Right renal cortex interstitium (tissue), 3 donors: Measurements from ENCODE around the gene BCL3. TPM values are rescaled to one million over a fixed set of nuclear protein-coding genes. Genes with fewer than 3 reads are reported as not detected.
"Not testable (repeated sequence)": the region's sequence is repeated elsewhere in the genome, so short reads cannot be mapped to it uniquely, and the experiment has no call there.

ENCODE experiments used
- DNase-seq, 3 donors: peaks; one replicate each; pipeline ENCODE4 v3.0.0-alpha.2; 2013; ENCODE audit warnings: low read depth in 3 of 3, low spot score in 2 of 3
- polyA plus RNA-seq, 3 donors: library from polyadenylated mRNA; unstranded; fragments of 120-200 nt; gene quantifications; one replicate each; pipeline ENCODE4 v1.2.1, GENCODE V29; 2013; ENCODE audit not compliant: insufficient read length in 3 of 3

Gene BCL3, protein sequence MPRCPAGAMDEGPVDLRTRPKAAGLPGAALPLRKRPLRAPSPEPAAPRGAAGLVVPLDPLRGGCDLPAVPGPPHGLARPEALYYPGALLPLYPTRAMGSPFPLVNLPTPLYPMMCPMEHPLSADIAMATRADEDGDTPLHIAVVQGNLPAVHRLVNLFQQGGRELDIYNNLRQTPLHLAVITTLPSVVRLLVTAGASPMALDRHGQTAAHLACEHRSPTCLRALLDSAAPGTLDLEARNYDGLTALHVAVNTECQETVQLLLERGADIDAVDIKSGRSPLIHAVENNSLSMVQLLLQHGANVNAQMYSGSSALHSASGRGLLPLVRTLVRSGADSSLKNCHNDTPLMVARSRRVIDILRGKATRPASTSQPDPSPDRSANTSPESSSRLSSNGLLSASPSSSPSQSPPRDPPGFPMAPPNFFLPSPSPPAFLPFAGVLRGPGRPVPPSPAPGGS
- 1 to 10 TPM; 4.8 to 5.8 (median 4.9) TPM for polyA plus RNA-seq

DNA sequence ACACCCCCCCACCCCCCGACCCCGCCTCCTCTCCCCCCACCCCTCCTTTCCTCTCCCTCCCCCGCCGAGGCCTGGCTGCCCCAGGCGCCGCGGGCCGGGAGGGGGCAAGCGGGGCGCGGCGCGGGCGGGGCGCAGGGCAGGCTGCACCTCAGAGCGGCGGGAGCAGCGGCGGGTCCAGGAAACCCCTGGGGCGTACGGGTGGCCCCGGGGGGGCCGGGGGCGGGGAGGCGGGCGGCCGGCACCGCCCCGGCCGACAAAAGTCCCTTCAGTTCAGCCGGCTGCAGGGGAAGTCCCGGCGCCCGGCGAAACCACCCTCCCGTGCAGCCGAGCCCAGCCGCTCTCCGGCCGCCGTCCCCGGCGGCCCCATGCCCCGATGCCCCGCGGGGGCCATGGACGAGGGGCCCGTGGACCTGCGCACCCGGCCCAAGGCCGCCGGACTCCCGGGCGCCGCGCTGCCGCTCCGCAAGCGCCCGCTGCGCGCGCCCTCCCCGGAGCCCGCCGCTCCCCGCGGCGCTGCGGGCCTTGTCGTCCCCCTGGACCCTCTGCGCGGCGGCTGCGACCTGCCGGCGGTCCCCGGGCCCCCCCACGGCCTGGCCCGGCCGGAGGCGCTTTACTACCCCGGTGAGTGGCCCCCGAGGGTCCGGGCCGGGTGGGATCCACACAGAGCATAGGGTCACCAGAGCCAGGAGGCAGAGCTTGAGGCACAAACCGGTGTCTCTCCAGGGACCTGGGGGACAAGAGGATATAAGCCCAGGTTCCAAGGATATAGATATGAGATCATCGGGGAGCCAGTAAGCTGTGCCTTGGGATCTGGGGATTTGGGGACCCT is at the start of gene BCL3:
Gene BCL3, plus strand, starts transcription at position 283 of the 829 bp plus-strand sequence. Its CDS starts 83 bp downstream, at position 366.
- no peak for DNase-seq

DNA sequence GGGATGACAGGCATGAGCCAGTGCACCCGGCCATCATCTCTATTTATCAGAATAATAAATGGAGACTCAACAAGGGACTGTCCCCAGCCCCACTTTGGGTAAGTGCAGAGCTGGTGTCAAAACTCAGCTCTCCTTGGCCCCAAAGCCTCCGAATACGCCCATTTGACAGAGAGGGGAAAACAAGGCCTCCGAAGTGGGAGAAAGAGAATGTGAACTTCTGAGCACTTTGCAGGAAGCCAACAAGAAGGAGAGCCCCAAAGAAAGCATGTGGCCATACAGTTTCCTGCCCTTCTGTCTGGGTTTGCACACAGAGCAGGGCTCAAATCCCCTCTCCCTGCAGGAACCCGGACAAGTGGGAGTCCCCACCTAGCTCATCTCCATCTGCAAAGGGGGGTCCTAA is 48.0 kb upstream of the BCL3 start:
- DNase-seq: no peak

DNA sequence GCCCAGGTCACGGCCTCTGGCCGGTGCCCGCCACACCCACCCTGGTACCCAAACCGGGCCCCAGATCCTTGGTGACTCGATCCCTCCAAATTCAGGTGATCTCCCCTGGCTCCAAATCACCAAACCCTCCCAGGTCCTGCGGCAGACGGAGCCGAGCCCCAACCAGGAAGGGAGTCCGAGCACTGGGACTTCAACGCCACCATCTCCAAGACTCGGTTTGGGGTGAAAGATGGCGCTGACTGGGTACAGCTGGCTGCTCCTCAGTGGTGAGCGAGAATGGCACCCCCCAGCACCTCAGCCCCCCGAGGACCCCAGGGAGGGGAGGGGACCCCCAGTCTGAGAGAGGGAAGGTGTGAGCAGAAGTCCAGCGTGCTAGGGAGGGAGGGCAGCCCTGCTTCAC is 47.3 kb upstream of the BCL3 start:
- DNase-seq: no peak

DNA sequence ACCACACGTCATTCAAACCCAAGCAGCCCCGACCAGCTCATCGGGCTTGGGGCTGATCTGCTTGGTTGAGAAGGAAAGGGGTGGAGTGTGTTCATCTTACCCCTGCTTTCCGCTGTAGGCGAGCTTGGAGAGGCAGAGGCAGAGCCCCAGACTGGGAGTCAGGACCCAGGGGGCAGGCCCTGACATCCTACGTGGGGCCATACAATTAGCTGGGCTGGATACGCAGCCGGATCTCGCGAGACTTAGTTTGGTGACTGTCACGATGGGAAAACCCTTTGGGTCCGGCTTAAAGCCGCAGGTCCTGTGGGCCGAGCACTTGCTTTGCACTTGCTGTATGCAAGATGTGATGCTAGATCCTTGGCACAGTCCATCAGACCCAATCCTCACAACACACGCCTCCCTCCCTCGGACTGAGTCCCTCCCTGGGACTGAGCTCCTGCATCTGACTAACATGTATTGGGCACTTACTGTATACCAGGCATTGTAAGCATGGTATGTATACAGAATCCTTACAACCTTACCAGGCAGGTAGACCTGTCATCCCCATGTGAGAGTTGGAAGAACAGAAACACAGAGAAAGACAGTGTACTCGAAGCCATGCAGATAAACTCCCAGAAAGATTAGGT is 45.8 kb upstream of the BCL3 start:
- DNase-seq: no peak

DNA sequence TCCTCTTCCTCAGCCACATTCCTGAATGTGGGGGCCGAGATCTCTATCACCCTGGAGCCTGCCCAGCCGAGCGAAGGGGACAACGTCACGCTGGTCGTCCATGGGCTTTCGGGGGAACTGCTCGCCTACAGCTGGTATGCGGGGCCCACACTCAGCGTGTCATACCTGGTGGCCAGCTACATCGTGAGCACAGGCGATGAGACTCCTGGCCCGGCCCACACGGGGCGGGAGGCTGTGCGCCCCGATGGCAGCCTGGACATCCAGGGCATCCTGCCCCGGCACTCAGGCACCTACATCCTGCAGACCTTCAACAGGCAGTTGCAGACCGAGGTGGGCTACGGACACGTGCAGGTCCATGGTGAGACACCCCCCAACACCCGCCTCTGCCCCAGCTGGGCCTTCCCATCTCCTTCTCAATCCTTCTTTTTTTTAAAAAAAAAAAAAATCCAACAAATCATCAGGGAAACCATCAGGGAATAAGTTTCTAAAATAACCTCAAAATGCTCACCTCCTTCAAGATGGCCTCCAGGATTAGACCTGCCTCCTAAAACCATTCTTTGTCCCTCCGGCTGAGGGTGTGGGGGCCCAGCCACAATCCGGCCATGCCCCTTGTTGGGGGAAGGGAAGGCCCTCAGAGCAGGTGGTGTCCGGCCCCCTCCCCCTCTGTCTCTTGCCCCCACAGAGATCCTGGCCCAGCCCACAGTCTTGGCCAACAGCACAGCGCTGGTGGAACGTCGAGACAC is 45.0 kb upstream of the BCL3 start:
- no peak for DNase-seq

DNA sequence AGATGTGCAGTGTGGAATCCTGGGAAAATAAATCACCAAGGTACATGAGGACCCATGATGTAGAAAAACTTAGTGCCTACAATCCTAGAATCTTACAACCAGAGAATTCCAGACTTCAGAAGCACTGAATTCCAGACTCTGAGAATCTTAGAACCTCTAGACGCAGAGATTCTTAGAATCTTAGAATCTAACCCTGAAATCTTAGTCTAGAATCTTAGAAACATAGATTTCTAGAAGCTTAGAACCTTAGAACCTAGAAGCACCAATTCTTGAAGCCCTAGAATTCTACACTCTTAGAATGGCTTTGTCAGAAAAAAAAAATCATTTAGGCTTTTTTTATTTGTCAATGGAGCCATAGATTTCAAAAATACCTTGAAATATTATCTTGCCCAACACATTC is 43.5 kb upstream of the BCL3 start:
- no peak for DNase-seq

DNA sequence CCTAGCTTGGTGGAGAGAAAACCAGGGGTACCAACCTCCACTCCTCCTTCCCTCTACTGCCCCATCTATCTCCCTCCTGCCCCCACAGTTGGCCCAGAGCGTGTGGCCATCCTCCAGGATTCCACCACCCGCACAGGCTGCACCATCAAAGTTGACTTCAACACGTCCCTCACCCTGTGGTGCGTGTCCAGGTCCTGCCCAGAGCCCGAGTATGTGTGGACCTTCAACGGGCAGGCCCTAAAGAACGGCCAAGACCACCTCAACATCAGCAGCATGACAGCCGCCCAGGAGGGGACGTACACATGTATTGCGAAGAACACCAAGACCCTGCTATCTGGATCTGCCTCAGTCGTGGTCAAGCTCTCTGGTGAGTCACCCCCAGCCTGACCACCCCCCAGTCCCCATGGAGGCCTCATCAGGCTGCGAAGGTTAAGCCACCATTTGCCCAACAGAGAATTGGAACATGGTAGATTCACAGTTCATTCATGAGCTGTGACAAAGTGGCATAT is 43.0 kb upstream of the BCL3 start:
- no peak for DNase-seq

DNA sequence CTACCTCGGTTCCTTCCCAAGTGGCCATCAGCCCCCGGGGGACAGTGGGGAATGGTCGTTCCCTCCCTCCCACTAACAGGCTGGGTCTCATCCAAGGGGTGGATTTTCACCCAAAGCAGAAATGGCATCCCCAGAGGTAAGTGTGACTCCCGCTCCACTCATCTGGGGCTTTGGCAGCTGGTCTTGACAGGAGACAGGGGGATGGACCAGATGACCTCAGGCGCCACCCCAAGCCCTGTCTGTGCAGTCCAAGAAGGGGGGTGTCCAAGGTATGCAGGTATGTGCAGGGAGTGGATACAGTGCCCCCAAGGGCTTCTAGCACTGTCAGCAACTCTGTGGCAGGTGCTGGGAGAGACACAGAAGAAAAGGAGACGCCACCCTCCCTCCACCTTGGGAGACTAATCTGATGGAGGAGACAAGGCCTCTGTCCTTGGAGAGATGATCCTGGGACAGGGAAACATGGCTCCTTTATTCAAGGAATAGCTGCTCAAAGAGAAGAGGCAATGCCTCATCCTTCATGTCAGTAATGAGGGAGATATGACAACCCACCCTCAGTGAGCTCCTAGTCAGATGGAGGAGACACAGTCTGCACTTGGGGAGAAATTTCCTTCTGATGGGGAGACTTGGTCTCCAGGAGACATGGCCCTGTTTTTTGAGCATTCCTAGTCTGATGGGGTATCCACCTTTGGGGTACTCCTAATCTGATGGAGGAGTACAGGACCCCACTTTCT is 41.8 kb upstream of the BCL3 start:
- no peak for DNase-seq

DNA sequence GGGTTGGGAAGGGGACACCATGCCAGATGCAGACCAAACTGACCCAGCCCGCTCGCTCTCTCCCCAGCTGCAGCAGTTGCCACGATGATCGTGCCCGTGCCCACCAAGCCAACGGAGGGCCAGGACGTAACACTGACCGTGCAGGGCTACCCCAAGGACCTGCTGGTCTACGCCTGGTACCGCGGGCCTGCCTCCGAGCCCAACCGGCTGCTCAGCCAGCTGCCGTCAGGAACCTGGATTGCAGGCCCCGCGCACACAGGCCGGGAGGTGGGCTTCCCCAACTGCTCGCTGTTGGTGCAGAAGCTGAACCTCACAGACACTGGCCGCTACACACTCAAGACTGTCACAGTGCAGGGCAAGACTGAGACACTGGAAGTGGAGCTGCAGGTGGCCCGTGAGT is 40.7 kb upstream of the BCL3 start:
- DNase-seq: no peak

DNA sequence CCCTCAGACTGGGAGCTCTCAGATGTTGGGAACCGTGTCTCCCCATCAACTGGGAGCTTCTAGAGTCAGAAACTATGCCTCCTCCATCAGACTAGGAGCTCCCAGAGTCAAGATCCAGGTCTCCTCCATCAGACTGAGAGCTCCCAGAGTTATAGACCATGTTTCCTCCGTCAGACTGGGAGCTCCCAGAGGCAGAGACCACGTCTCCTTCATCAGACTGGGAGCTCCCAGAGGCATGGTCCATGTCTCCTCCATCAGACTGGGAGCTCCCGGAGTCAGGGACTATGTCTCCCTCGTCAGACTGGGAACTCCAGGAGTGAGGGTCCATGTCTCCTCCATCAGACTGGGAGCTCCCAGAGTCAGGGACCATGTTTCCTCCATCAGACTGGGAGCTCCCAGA is 39.6 kb upstream of the BCL3 start:
- no peak for DNase-seq

DNA sequence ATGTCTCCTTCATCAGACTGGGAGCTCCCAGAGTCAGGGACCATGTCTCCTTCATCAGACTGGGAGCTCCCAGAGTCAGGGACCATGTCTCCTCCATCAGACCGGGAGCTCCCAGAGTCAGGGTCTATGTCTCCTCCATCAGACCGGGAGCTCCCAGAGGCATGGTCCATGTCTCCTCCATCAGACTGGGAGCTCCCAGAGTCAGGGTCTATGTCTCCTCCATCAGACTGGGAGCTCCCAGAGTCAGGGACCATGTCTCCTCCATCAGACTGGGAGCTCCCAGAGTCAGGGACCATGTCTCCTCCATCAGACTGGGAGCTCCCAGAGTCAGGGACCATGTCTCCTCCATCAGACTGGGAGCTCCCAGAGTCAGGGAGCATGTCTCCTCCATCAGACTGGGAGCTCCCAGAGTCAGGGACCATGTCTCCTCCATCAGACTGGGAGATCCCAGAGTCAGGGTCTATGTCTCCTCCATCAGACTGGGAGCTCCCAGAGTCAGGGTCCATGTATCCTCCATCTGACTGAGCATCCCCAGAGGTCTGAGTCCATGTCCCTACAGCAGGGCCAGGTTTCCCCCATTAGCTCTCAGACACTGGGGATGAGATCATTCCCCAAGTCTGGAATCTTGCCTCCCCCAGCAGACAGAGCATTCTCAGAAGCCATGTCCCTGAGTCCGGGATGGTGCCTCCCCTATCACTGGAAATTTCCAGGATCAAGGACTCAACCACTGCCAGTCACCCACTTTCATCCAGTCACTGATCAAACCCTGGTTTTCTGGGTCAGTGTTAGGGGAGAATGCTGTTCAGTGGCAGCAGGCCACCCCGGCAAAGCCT is 38.9 kb upstream of the BCL3 start:
- DNase-seq: not testable (repeated sequence)

DNA sequence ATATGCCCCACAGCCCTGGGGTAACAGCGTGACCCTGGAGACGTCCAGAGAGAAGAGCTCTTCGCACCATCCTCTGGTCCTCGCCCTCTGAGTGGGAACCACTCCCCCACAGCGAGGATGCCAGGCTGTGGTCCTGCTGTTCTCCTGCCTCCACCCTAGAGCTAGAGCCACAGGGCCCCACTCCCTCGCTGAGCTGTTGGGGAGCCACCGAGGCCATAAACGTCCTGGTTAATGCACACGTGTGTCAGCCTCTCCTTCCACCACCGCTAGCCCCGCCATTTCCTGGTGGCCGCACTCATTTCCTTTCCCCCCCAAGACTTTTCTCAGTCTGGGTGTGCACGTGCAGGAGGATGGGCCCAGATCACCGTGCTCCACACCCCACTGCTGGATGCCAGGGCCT is 38.0 kb upstream of the BCL3 start:
- DNase-seq: no peak

DNA sequence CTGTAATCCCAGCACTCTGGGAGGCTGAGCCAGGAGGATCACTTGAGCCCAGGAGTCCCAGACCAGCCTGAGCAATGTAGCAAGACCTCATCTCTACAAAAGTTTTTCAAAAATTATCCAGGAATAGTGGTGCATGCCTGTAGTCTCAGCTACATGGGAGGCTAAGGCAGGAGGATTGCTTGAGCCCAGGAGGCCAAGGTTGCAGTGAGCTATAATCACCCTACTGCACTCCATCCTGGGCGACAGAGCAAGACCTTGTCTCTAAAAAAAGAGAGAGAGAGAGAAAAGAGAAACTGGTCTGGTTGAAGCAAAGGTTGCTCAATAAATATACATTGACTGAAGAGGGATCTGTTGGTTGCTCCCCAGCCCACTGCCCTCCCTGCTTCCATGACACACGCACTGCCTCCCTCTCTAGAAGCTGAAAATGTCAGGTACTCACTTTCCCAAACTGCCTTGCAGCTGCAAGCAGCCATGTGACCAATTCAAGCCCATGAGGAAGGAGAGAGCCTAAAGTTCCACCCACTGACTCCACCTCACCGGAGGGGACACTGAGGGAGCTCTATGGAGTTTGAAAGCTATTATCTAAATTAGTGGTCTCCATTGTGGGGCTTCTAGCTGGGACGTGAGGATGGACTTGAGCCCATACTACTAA is 35.5 kb upstream of the BCL3 start:
- DNase-seq: no peak

DNA sequence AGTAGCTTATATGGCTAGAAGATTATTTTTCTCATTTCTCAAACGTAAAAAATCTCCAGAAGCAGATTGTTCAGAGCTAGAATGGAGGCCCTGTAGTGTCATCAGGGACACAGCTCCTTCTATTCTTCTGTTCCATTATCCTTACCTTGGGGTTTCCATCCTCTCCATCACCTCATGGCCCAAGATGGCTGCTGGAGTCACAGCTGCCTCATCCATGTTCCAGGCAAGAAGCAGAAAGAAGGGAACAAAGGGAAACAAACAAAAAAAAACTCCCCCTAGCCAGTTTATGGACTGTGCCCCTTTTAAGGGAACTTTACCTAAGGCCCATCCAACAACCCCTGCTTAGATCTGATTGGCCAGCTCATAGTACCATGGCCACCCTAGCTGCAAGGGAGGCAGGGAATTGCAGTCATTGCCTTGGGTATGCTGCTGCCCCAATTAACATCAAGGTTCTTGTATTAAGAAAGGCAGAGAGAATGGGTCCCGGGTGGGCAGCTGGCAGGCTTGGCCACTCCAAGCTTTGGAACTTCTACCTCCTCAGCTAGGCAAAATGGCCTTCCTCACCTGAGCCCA is 33.8 kb upstream of the BCL3 start:
- DNase-seq: no peak

DNA sequence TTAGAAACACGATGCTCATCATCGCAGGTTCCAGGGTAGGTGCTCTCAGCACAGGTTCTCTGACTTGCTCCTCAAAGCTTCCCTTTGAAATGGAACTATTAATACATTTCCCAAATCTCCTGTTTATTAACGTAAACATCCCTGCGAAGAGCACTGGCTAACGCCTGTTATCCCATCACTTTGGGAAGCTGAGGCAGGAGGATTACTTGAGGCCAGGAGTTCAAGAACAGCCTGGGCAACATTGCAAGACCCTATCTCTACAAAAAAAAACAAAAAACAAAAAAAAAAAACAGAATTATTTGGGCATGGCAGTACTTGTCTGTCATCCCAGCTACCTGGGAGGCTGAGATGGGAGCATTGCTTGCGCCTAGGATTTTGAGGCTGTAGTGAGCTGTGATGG is 30.9 kb upstream of the BCL3 start:
- DNase-seq: no peak

DNA sequence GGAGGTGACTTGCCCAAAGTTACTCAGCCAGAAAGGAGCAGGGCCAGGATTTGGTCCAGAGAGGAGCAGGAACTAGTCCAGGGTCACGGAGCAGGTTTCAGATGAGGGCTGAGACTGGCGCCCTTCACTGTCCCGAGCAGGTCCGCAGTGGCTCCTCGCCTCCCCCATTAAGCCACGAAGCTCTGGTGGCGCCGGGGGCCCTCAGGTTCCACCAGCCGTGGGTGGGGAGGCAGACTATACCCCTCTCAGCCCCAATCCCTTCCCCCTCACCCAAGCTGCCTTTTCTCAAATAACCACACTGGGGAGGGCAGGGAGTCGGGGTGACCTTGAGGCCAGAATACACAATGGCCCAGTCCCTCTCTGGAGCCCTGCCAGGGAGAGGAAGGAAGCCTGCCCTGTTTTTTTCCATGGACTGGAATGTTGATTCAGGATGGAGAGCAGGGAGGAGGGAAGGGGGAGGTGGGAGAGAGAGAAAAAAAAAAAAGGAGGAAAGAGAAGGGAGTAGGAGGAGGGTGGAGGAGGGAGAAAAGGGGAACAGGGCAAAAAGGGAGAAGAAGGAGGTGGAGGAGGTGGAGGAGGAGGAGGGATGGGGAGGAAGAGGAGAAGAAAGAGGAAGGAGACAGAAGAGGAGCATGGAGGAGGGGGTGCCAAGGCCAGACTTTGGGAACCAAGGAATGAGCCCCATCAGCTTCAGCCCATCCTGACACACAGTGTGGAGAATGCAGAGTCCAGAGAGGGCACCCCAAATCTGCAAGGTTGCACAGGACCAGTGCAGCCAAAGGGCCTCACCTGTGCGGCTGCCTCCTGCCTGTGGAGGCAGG is 29.9 kb upstream of the BCL3 start:
- peak; percentile 69 to 87 (median 71) for DNase-seq

DNA sequence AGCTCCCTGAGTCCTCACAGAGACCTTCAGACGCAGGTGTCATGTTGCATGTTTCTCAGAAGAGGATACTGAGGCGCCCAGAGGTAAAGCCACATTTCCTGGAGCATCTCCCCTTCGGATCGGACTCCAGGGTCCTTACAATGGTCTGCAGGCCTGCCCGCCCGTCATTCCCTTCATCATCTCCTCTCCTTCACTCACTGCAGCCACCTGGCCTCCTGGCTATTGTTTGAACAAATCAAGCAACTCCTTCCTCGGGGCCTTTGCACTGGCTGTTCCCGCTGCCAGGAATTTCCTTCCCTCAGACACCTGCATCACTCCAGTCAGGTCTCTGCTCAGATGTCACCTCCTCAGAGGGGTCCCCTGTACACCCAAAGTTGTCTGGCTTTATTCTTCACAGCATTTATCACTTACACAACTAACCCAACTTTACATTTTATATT is 29.2 kb upstream of the BCL3 start:
- no peak for DNase-seq
